Left ventricle myocardium inferior (tissue), 1 donor: ENCODE measurements around the gene NCK2. TPM values are rescaled to one million over a fixed set of nuclear protein-coding genes. Genes with fewer than 3 reads are reported as not detected.

Source experiments
- DNase-seq: peaks from one replicate; pipeline ENCODE4 v3.0.0-alpha.2; 2020
- H3K27ac ChIP-seq: fragments of 200-600 bp; replicated peaks from 2 replicates; pipeline ENCODE4 v1.8.0; 2021
- H3K27me3 ChIP-seq: fragments of 200-600 bp; 2 replicates; pipeline ENCODE4 v1.8.0; 2021; ENCODE audit warnings: low read depth
- H3K36me3 ChIP-seq: fragments of 200-600 bp; 2 replicates; pipeline ENCODE4 v1.8.0; 2021
- H3K4me1 ChIP-seq: fragments of 200-600 bp; 2 replicates; pipeline ENCODE4 v1.8.0; 2021
- H3K4me3 ChIP-seq: fragments of 200-600 bp; 2 replicates; pipeline ENCODE4 v1.8.0; 2021; ENCODE audit warnings: mild to moderate bottlenecking, moderate library complexity
- H3K9me3 ChIP-seq: fragments of 200-600 bp; replicated peaks from 2 replicates; pipeline ENCODE4 v1.8.0; 2021
- CTCF ChIP-seq: fragments of 200-600 bp; IDR thresholded peaks from 2 replicates; pipeline ENCODE4 v1.8.0; 2021; ENCODE audit warnings: antibody characterized with exemption, mild to moderate bottlenecking, borderline replicate concordance
- intact Hi-C: fragments of 100-400 bp; cut with micrococcal nuclease; formaldehyde crosslinking; loops from one replicate; pipeline ENCODE4 v1.11.0; 2022
- total RNA-seq: library from RNA; stranded (reverse); fragmentation: NEBNext Ultra II Directional; extraction: Animal tissue kit (Norgen Biotek cat#: 25700); gene quantifications from one replicate; pipeline ENCODE4 v1.2.1, GENCODE V29; 2021
- donor health status: DM: no; HTN: yes; CAD: no; lungs with severe emphysema.

The NCK2 gene
- total RNA-seq, 1 donor from 2014 or later, result 24.7 TPM

DNA sequence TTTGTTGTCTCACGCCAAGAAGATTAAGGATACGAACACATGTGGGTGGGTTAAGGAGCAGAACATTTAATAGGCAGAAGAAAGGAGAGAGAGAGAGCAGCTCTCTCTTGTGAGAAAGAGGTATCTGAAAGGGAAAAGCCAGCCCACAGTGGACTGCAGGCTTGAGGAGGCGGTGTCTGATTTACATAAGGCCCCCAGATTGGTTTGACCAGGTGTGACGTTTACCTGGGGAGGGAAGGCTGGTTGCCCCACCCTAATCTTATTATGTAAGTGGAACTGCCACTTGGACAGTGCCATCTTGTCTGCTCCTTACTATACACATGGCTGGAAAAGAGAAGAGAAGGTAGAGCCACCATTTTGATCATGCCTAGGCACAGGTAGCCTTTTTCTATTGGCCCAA lies 189.2 kb downstream of the NCK2 start:
- no peak for DNase-seq
- Histone ChIP-seq H3K9me3 (peaks cover 13% of the 10 kb centered on the region), H3K4me3 (no peak overlapping the region), H3K27ac (no peak overlapping the region), H3K4me1 (peaks cover 18% of the 10 kb centered on the region), H3K36me3 (no peaks in the 10 kb centered on the region), H3K27me3 (no peaks in the 10 kb centered on the region)
- intact Hi-C loops, result no loop called here
- no peak for TF ChIP-seq CTCF

- Histone ChIP-seq H3K36me3 (no peaks in the 10 kb centered on the region), H3K27ac (no peak overlapping the region), H3K9me3 (peaks cover 15% of the 10 kb centered on the region), H3K4me1 (peaks cover 15% of the 10 kb centered on the region), H3K27me3 (no peaks in the 10 kb centered on the region), H3K4me3 (no peak overlapping the region)
- no peak for TF ChIP-seq CTCF
- DNase-seq, result no peak
- intact Hi-C loops, result no loop called here
Observed at GRCh38 chr2:105934467-105934866, 189.8 kb downstream of the NCK2 start.

GRCh38 chr2:105935063-105935462 lies 190.4 kb downstream of the NCK2 start:
- Histone ChIP-seq H3K27me3 (no peaks in the 10 kb centered on the region), H3K4me1 (peaks cover 12% of the 10 kb centered on the region), H3K4me3 (no peak overlapping the region), H3K36me3 (no peaks in the 10 kb centered on the region), H3K27ac (no peak overlapping the region), H3K9me3 (peaks cover 20% of the 10 kb centered on the region)
- DNase-seq, result no peak
- intact Hi-C loops, result no loop called here
- TF ChIP-seq CTCF, result no peak

DNA sequence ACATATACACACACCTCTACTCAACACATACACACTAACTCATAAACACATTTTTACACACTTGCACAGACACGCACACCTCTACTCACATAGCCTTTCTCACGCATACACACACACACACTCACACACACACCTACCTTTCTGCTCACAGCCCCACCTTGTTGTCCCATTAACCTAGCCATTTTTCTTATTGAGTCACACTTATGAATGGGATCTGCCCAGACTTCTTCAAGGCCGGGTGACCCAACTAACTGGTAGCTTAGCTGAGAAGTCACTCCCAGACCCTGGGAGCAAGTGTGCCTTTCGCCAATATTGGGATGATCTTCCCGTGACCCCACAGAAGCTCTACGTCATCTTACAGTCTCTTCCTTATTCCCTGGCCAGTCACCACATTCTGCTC lies 192.2 kb downstream of the NCK2 start:
- no peak overlapping the region for H3K4me3 ChIP-seq
- H3K4me1 ChIP-seq, result peaks cover 12% of the 10 kb centered on the region
- intact Hi-C loops, result no loop called here
- no peak for DNase-seq
- no peak overlapping the region for H3K27ac ChIP-seq
- H3K9me3 ChIP-seq, result peaks cover 20% of the 10 kb centered on the region
- no peaks in the 10 kb centered on the region for H3K36me3 ChIP-seq
- TF ChIP-seq CTCF, result no peak
- H3K27me3 ChIP-seq, result no peaks in the 10 kb centered on the region

DNA sequence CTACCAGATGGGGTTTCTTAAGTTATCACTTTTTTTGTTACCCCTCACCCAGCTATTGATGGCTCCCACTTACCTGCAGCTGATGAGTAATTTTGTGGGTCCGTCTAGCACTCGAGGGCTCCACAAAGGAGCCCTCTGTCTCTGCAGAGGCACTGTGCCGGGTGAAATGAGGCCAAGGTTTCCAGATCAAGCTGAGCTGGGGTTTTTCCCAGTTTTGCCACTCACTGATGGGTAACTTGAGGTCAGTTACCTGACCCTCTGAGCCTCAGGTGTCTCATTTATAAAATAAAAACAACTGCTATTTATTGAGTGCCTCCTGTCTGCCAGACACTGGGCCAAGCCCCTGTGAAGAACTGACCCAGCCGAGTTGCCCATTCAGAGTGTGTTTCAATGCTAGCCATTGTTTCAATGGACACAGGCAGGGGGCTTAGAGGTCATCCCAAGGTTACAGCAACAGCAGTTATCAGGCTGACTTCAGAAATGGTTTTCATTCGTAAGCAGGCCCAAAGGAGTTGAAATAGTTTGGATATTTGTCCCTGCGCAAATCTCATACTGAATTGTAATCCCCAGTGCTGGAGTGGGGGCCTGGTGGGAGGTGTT lies 192.9 kb downstream of the NCK2 start:
- H3K4me1 ChIP-seq, result peaks cover 12% of the 10 kb centered on the region
- no peak for DNase-seq
- TF ChIP-seq CTCF, result no peak
- H3K36me3 ChIP-seq, result no peaks in the 10 kb centered on the region
- peaks cover 20% of the 10 kb centered on the region for H3K9me3 ChIP-seq
- no peaks in the 10 kb centered on the region for H3K27me3 ChIP-seq
- H3K4me3 ChIP-seq, result no peak overlapping the region
- intact Hi-C loops, result no loop called here
- no peak overlapping the region for H3K27ac ChIP-seq
